Inferior parietal cortex (tissue), 1 donor: Measurements from ENCODE around the gene AP3B1.

Experiments used
- DNase-seq: peaks from one replicate; pipeline ENCODE4 v3.0.0-alpha.2; 2016; ENCODE audit errors: extremely low spot score

The AP3B1 gene

DNA sequence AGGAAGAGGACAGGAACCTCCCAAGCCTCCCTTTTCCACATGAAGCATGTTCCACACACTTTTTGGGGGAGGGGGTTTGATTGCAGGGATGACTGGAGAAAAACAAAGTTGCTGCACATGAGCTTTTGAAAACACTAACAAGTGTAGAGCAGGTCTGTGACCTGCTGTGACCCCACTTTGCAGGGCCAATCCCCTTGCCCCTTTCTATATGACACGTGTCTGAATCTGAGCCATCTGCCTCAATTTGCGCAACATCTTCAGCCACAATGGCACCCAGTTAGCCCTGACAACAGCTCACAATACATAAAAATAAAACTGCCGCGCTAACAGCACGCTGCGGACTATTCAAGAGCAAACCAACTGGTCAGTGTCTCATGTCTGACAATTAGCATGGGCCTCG is 290.6 kb downstream of the AP3B1 start:
- DNase-seq: no peak

DNA sequence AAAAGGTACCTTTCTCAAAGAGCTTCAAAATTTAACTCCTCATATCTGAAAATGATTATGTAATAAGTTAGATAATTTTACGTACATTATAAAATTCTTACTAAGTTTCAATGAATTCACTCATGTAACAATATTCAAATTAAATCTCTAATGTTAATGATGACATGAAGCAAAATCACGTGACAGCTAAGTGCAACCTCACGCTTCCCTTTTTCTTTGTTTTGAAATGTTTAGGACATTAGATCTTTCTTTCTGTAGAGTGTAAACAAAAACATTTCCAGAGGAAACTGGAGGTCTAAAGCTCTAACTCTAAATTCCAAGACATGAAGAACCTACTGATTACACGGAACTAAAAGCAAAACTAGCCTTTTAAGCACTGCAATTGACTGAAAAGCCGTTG is 291.0 kb downstream of the AP3B1 start:
- no peak for DNase-seq

DNA sequence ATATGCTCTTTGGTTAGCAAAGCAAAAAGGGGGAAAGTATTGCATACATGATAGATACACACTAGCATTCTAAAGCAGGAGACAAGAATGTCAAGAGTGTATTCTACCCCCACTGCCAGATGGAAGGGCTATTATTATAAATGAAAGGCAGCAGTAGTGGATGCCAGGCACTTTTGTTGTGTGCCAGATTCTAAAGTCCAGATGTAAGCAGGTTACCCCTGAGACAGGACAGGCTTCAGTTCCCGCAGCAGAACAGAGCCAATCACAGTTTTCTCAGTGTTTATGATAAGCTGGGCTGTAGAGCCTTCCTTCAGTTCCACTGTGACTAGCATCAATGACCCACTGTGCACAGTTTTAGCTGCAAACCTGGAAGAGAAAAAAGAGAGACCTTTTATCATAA is 291.8 kb downstream of the AP3B1 start:
- DNase-seq: no peak

DNA sequence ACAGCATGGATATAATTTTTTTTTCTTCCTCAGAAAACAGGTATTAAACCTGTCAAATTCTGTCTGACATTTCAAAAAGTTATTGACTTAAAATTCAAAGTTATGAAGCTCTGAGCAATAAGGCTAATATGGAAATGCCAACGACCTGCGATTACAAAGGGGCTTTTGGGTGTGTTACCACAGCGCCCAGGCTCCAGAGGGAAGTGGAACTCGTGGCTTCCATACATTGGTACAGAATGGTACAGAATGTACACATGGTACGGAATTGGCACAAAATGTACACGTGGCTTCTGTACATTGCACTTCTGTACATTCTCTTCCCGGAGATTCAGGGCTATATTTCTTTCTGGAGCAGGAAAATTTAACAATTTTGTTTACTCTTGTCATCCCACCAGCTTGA is 293.3 kb downstream of the AP3B1 start:
- no peak for DNase-seq

DNA sequence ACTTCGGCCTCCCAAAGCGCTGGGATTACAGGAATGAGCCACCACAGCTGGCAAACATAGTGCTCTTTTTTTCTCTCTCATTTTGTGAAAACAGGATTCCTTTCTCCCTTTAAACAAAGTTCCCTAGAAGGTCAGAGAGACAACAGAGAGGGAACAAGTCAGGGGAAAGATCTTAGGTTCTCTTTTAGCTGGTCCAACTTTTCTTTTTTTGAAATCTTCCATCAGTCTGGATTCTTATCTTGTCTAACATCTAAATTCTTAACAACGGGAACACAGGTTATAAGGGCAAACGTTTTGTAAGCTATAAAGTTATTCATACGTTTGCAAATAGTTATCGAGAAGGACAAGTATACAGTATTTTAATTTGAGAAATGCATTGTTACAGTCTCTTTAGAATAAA is 294.3 kb downstream of the AP3B1 start:
- DNase-seq: no peak

DNA sequence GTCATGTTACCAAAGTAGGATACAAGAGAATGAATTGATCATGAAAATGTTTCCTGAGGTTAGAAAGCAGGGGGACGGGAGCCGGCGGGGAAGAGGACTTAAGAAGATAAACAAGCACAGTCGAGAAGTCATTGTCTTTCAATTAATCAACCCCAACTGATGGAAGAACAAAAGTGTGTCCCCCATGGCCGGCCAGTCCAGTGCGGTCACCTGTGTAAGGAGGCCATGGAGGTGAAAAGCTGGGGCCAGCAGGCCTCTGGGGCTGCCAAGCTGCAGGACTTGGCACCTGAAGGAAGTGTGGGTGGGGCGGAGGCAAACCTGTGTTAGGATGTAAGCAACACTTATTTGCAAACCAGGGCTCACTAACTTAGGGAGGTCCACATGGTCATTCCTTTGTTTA is 295.1 kb downstream of the AP3B1 start:
- no peak for DNase-seq

DNA sequence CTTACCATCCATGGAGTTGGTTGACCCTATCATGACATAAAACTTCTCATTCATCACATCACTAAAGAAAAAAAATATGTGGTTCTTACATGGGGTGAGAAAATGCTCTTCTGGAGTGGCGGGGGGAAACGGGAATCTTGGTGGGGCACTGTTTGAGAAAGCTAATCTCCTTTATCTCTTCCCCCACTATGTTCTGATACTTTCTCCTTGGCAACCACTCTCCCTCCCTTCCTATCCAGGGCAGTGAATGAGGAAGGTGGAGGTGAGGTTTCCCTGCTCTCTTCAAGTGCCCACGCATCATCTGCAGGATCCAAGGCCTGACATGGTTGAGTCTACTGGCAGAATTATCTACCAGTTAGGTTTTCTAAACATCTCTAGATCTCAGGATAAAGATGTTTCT is 297.6 kb downstream of the AP3B1 start:
- DNase-seq: no peak

DNA sequence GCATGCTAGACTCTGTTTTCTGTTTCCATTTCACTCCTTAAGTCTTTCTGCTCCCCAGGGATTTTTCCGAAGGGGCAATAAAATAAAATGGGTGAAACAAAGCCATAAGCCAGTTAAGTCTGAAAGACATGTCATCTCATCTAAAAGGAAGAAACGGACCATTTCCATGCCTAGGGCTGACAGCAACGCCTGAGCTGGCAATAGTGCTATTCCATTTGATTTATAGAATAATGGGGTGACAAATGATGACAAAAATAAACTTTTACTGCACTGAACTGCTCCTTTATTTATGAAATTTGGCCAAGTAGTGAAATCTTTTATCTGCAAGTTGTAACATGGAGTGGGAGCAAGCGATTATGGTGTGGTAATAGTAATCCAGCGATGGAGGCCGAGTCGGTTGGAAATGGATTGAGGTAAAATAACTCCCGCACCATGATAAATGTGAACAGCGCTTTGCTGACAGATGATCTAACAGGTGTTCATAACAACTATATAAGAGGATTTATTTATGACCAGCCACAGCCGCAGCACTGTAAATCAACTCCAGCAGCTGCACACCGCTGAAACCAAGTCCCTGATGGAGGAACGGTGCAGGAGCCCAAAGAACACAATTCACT is 298.6 kb downstream of the AP3B1 start:
- no peak for DNase-seq

DNA sequence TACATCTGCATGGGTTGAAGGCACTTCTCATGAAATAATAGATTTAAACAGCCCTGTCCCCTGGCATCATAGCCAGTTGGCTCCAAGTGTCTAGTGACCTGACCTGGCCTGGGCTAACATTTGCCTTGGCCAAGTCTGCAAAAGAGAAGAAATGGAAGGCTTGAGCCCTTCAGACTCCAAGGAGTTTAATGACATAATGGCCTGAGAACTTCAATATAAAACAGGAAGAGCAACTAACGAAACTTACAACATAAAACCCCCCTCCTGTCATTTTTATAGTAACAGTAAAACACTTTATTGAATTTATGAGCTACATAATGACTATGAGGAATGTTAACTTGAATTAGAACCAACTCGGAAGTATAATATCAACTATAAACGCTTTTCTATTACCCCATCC is 299.6 kb downstream of the AP3B1 start:
- DNase-seq: no peak

DNA sequence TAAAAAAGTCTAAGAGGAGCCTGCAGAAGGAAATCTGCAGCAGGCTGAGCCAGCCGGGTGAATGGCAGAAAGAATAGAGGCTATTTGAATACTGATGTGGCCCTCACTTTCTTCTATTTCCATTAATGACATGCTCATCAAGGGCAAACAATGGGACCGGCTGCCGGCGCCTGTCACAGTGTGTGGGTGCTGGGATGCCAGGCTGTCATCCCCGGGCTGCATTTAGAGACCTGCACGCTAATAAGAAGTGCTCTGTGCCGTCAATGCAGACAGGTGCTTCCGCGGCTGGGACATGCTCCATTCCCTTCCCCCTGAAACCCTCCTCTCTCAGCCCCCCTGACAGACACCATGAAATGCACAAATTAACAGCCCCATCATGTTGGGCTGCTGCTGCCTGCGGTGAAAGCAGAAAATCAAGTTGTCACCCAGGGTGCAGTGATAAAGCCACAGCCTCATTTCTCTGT is 300.6 kb downstream of the AP3B1 start:
- DNase-seq: no peak

DNA sequence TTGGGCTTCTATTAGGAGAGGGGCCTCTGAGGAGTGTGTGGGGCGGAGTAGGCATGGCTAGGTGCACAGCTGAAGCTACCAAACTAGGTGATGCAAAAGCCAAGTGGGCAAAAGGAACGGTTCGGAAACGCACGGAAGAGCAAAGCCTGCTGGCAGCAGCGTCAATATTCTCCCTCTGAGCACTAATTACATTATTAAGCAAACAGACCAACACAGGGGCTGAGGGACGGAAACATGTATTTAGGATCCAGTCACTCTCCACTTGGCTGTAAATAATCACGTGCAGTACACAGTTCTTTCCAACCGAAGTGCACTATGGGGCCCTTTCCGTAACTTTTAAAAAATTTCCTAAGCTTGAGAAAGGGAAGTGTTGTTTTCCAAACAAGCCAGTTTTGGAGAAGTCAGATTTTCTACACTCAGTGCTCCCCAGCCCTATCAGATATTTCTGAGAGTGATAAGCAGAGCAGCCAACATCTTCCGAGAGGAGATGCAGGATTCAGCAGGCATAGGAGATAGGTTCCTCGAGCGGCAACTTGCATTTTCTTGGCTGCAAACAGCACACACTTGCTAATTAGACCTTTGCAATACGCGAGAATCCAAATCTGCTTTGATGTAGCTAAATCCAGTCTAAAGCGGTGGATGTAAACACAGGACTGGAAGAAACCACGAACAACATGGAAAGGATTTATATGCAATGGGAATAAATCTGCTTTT is 301.2 kb downstream of the AP3B1 start:
- peak; percentile 73 for DNase-seq

DNA sequence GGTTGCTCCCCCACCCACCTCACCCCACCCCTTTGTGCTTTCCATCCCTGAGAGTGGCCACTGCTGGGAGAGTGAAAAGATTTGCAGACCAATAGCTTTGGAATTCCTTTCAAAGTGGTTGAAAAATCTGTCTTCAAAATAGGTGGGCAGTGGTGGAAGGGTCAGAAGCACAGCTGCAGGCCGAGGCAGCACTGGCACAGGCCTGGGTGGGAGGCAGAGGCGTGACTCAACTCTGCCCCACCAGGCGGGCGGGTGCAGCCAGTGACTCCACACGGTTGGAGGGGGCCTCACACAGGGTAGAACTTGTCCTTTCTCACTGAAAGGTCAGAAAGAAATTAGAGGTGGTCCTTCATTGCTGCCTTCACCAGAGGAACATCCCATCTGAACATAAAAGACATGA is 303.4 kb downstream of the AP3B1 start:
- DNase-seq: no peak

DNA sequence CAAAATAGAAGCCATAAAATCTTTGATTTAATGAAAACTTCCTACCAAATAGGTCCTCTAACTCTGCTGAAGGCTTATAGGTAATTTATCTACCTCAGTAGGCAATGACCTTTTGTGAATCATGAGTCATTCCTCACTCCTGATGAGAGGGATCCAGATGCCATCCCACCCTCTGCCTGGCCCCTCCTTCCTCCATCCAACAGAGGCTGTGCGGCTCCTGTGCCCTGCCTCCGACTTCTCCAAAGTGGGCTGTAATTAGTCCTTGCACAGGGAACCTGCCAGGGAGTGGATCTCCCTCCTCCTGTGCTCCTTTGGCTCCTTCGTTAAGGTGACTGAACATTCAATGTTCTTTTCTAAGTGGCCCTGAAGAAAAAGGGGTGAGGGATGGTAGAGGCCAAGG is 304.5 kb downstream of the AP3B1 start:
- no peak for DNase-seq

DNA sequence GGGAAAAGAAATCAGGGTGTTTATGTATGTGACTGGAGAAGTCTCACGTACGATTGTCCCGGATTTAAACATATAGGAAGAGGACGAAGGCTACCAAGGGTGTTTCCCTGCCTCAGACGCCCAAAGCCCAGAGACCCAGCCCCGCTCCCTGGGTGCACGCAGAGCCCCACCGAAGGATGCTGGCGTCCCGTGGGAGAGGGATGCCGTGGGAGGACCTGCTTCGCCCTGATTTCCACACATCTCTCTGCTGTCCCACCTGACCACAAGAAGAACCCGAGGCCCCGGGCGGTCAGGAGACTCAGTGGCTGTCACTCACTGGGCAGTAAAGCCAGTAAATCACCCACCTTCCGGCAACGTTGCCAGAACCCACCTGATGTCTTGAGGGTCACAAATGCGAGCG is 306.5 kb downstream of the AP3B1 start:
- no peak for DNase-seq

DNA sequence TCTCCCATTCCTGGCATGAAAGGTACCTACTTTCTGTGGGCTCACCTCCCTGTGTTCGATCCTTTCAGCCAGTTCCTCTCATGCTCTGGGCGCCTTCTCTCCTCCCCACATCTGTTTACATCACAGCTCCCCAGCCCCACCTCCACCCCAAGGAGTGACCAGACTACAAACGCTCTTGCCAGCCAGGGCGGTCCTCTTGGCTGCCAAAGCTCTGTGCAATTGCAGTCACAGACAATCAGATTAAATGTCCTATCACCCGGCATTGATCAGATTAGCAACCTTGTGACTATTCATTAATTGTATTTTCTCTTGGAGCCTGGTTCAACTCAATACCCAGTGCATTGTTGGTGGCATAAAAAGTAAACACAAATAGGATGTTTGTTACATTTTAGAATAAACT is 307.2 kb downstream of the AP3B1 start:
- no peak for DNase-seq

DNA sequence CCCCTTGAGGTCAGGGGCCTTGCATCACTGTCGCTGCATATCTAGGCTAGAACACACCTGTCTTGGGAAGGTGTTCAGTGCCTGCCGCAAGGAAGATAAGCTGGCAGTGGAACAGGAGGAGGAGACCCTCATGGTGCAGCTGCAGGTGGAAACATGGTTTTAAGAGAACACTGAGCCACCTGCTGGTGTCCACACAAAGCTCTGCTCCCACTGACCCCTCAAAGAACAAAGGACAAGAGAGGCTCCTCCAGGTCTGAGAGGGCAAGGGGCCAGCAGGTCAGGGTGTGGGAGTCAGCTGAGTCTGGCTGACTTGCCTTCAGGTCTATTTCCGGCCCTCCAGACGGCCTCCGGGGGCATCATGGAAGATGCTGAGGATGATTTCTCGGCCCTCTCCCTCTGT is 308.2 kb downstream of the AP3B1 start:
- DNase-seq: no peak

DNA sequence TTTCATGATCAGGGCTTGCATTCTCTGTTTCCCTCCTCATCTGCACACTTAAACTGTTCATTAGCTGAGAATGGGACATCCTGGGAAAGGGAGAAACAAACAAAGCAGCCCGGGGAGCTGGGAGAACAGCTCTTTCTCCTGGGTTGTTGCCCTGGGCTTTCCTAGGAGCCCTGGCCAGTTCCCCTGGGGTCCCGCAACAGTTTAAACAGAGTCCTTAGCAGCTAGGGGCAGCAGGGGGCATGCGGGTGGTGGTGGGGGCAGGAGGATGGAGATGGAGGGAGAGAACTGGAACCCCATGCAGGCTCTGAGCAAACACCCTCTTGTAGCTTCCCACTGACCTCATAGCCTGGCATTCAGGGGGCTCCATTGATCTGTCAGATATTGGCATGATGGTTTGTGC is 309.3 kb downstream of the AP3B1 start:
- no peak for DNase-seq

DNA sequence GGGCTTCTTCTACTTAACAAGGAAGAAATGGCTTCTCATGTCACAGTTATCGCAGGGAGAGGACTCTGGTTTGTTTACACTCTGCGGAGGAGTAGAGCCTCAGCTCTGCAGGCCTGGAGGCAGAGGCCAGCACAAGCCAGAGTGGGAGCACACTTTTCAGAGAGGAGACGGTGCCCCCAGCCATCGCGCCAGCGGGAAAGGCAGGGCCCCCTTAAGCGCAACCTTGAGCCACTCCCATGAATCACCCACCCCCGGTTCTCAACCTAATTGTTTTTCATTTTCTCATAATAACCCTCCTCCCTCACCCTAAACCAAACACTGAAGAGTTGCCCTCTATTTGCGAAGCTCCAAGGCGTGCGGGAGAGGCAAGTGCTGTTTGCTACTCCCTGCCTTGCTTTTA is 309.9 kb downstream of the AP3B1 start:
- no peak for DNase-seq

DNA sequence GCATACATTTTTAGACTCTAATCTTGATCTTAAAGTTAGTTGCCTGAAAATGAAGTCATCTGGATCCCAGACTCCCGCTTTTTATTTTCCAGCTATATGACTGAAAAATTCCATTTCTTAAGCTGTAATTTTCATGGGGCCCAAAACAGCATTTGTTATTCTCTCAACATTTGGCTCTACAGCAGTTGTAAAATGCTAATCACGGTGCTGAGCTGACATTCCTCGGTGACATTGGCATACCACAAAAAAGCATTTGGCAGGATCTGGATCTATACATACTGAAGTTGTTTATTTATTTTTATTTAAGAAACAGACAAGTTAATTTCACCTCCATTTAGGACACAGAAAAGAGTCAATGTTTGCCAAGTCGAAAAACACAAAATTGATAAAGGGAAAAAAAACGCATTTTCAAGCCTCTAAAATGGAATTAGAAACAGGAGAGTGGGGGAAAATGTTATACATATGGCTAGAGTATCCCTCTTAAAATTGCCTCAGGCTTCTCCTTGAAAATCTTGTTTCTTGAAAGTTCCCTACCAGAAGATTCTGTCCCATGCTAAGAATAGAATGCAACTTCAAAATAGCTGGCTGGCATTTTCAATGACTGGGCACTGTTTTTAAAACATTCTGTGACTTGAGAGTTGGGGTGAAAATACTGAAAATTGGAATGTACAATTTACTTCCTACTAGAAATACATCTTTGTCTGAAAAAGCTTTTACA is 310.9 kb downstream of the AP3B1 start:
- DNase-seq: no peak

DNA sequence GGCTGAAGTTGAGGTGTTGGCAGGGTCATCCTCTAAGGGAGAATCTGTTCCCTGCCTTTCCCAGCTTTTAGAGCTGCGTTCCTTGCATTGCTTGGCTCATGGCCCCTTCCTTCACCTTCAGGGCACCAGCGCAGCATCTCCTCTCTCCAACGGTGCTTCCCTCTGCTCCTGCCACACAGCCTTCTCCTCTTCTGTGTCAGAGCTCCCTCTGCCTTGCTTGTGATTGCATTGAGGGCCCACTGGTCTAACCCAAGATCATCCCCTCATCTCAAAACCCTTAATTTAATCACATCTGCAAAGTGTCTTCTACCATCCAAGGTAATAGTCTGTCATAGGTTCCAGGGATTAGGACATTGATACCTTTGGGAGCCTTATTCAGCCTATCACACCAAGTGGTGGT is 312.7 kb downstream of the AP3B1 start:
- no peak for DNase-seq

DNA sequence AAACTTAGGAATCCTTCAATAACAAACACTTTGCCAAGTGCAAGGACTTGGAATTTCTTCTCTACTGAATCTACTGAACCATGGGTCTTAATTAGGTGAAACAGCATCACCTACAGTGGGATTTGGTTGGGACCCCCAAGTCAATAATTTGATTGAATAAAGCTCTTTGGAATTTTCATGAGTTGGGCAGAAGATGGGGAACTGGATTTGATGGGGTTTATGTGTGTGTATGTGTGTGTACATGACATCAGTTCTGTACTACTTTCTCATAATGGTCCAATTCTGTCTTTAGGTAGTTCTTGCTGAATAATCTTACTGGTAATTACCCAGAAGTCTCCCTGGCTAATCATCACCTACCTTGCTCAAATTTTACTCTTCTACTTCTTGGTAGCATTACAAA is 319.9 kb downstream of the AP3B1 start:
- no peak for DNase-seq

DNA sequence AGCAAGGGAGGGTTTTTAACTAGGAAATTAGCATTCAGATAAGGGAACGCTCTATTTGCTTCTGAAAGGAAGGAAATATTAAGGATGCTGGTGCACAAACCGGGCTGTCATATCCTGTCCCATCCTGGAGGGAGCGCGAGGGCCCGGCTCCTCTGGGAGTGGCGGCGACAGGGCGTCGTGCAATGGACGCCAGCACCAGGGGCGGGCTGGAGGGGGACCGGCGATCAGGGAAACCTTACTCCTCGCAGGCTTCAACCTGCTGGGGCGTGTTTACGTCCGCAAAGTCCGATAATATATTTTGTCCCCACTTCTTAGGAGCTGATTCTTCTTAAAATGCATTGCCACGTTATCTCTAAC is 321.3 kb downstream of the AP3B1 start:
- DNase-seq: no peak
